HG03103 (cell line): ENCODE results near the gene RNASE2.
"Not testable (repeated sequence)": the region's sequence is repeated elsewhere in the genome, so short reads cannot be mapped to it uniquely, and the experiment has no call there.

Source experiments
- ATAC-seq: cut with Tn5 transposase; IDR thresholded peaks from one replicate; pipeline ENCODE4 v1.9.1; 2021; ENCODE audit warnings: low read depth; ENCODE audit not compliant: unreplicated experiment

RNASE2 gene

DNA sequence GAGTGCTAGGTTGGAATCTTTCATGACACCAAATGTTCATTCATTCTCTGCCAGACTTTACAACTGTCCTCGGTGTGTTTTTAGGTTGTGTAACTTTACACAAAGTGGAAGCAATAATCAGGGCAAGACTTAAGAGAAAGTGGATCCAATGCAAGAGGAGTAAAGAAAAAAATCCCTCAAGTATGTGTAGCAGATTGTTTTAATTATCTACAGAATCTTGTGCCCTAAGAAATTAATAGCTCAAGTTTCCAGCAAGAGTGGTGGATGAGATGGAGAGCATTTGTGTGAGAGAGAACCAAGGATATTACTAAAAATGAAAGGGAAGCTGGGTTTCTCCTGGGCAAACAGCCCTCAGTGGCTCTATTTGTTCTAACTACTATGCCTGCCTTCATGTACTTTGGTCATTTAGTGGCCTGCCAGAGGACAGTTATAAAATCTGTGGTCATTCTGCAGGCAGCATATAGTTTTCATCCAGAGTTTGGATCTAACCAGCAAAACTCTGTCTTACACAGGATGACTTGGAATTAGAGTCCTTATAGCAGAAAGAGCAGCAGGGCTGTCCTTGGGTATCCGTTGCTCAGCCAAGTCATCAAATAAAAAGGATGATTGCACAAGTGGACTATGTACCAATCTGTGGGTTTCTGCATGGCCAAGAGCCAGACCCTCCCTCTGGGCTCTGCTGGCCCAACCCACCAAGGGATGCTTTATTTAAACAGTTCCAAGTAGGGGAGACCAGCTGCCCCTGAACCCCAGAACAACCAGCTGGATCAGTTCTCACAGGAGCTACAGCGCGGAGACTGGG lies at the start of gene RNASE2:
TSS of gene RNASE2 (plus strand) at position 752 of the 802 bp plus-strand sequence. CDS start 285 bp downstream, outside the sequence.
- not testable (repeated sequence) for ATAC-seq

DNA sequence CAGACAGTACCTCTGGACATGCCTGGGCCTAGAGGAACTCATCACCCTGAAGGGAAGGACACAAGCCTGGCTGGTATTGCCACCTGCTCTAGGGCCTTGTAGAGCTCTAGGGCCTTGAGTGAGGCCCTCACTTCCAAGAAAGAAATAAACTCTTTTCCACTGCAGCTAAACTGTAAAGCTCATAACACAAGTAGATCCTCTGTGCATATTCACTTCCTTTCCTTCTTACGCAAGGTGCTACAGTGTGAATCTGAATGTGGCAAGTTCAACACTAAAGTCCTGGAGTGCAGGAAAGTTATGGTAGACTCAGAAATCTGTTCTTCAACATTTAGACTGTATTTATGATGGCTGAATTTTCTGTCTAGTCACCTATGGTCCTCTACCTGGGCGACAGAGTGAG lies 49.6 kb upstream of the RNASE2 start:
- no peak for ATAC-seq

DNA sequence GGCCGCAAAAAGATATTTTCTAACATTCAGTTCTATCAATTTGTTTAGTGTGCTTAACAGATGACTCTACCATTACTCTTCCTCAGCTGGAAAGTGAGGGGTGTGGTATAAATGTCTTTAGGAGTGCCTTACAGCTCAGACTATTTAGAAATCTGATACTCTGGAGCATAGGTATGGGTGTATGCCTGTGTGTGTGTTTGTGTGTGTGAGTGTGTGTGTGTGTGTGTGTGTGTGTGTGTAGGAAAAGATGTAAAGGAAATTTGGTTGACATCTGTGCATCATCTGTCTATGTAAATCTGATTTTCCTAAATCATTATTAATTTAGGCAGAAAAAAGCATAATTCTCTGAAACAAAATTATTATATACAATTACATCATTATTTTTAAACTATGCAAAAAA lies 48.1 kb upstream of the RNASE2 start:
- no peak for ATAC-seq

DNA sequence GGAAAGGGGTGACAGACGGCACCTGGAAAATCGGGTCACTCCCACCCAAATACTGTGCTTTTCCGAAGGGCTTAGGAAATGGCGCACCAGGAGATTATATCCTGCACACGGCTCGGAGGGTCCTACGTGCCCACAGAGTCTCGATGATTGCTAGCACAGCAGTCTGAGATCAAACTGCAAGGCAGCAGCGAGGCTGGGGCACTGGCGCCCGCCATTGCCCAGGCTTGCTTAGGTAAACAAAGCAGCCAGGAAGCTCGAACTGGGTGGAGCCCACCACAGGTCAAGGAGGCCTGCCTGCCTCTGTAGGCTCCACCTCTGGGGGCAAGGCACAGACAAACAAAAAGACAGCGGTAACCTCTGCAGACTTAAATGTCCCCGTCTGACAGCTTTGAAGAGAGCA lies 44.5 kb upstream of the RNASE2 start:
- ATAC-seq, result not testable (repeated sequence)

DNA sequence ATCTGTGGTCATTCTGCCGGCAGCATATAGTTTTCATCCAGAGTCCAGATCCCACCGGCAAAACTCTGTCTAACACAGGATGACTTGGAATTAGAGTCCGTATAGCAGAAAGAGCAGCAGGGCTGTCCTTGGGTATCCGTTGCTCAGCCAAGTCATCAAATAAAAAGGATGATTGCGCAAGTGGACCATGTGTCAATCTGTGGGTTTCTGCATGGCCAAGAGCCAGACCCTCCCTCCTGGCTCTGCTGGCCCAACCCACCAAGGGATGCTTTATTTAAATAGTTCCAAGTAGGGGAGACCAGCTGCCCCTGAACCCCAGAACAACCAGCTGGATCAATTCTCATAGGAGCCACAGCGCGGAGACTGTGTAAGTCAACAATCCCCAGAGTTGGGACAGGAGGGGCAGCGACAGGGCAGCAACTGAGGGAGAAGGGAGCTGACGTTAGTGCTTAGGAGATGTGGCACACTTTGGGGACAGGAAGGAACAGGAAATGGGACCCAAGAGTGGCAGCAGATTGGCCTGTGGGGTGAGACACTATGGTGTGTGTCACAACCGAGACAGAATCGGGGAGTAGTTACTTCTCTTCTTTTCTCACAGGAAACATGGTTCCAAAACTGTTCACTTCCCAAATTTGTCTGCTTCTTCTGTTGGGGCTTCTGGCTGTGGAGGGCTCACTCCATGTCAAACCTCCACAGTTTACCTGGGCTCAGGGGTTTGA lies 36.1 kb upstream of the RNASE2 start:
- ATAC-seq, result not testable (repeated sequence)

GRCh38 chr14:20923766-20924297 lies 31.5 kb upstream of the RNASE2 start:
- ATAC-seq, result not testable (repeated sequence)

- ATAC-seq, result no peak
Measured at GRCh38 chr14:20934148-20934762, 21.0 kb upstream of the RNASE2 start.

DNA sequence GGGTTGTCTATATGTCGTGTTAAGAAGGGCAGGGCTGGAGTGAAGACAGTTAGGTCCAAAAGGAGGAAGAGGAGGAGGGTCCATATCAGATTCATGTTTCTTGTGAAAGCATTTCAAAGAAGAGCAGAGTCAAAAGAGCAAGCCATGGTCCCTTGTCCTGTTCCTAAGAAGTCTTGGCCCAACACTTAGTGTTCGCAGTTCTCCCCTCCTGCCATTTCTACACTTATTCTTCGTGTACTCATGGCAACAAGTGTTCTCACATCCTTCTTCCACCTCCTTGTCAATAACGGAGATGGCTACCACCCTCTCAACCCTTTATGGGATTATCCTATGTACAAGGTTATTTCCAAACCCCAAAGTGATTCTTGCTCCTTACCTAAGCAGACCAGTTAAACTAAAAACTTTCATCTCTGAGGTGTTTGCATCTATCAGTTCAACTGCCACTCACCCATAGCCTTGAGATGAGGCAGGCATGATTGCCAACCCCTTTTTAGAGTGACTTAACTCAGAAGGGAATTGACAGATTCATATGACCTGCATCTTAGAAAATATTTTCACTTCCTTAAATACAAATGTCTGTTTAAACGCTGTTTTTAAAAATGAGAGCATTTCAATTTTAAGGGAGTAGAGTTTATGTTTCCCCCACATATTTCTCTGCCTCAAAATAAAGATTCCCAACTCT lies 19.8 kb upstream of the RNASE2 start:
- no peak for ATAC-seq

- ATAC-seq, result not testable (repeated sequence)
Measured at GRCh38 chr14:20945146-20945545, 10.1 kb upstream of the RNASE2 start.

GRCh38 chr14:20946707-20947106 lies 8.6 kb upstream of the RNASE2 start:
- not testable (repeated sequence) for ATAC-seq

DNA sequence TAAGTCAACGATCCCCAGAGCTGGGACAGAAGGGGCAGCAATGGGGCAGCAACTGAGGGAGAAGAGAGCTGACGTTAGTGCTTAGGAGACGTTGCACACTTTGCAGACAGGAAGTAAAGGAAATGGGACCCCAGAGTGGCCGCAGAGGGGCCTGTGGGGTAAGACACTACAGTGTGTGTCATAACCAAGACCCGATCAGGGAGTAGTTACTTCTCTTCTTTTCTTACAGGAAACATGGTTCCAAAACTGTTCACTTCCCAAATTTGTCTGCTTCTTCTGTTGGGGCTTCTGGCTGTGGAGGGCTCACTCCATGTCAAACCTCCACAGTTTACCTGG lies 219 bp downstream of the RNASE2 start:
- ATAC-seq, result not testable (repeated sequence)

GRCh38 chr14:20956376-20956976 lies 1.2 kb downstream of the RNASE2 start:
- no peak for ATAC-seq

DNA sequence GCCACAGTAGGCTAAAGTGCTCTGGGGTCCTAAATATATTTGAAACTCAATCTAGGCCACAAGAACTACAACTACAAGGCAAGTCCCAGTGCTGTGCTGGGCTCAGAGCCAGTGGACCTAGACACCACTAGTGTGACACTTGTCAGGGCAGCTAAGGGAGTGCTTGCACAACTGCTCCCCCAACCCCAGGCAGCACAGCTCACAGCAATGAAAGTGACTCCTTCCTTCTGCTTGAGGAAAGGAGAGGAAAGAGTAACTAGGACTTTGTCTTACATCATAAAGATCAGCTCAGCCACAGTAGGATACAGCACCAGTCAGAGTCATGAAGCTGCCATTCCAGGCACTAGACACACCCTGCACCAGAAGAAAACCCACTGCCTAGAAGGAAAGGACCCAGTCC lies 3.7 kb downstream of the RNASE2 start:
- ATAC-seq, result not testable (repeated sequence)

DNA sequence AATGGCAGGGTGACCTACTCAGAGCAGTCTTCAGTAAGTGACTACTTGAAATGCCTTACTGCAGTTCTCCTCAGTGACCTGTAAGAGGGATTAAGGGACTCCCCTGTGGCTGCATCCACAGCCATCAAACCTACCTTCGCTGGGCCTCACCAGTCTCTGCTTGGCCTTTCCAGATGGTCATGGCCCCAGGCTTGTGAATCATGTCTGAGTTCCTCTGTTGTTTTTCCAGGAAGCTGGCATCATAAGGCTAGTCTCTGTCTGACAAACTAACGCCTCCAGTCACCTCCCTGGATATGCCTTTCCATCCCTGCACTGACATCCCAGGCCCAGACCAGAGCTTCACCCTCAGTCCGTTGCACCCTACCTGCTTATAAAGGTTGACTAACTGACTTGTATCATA lies 14.0 kb downstream of the RNASE2 start:
- no peak for ATAC-seq

DNA sequence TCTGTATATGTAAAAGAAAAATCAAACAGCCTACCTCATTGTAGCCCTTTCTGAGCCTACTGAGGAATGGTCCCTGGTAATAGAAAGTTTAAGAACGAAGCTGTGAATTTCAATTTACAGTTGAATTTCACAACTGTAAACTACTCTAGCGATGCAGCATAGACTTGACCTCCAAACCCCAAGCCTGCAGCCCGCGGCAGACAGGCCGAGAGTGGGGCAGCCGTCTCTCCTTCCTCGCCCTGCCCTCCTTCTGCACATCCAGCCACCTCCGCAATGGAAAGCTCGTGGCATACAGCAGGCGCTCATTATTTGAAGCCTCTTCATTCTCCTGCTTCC lies 15.3 kb downstream of the RNASE2 start:
- no peak for ATAC-seq

DNA sequence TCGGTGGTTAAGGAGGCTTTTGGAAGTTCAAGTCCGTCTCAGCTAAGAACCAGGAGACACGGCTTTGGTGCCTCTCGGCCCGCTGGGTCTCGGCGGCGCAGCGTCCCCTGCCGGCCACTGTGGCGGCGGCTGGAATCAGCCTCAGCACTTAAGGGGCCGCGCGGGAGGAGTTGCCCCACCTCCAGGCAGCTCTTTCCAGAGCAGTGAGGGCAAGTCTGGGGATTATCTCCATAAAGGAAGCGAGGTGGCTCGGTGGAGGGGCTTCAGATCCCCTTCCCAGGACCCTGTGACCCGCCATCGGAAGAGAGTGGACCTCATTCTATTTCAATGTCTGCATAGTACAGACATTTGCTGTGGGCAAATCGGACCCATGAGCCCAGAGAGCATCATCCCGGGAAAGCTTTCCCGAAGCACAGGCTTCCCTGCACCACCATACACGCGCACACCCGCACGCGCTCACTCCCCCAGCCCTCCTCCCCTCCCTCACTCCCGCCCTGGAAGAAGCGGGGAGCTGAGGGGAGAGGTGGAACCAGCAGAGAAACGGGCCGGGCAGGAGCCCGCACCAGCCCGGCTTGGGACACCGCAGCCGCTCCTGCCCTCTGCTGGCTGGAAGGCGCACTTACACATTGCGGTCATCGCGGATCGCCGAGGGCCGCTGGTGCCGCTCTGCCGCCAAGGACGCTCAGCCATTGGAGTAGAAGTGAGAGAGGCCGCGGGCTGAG lies 15.9 kb downstream of the RNASE2 start:
- ATAC-seq, result peak; percentile 88

GRCh38 chr14:20971705-20972021 lies 16.4 kb downstream of the RNASE2 start:
- no peak for ATAC-seq

DNA sequence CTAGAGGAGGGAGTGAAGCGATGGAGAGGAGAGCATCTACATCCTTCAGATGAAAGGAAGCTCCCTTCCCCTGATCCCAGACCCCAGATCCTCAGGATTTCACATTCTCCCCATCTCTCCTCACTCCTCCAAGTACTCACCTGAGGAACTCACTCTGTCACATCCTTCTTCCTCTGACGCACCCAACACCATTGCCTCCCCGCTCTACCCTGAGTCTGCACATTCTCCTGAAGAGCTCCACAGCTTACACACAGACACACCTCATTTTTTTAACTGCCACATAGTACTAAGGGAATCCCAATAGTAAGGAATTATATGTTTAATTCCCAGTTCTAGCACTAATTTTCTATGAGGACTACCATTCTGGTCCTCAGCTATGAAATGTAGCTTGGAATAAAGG lies 18.2 kb downstream of the RNASE2 start:
- ATAC-seq, result no peak

GRCh38 chr14:20976291-20976690 lies 21.0 kb downstream of the RNASE2 start:
- no peak for ATAC-seq

DNA sequence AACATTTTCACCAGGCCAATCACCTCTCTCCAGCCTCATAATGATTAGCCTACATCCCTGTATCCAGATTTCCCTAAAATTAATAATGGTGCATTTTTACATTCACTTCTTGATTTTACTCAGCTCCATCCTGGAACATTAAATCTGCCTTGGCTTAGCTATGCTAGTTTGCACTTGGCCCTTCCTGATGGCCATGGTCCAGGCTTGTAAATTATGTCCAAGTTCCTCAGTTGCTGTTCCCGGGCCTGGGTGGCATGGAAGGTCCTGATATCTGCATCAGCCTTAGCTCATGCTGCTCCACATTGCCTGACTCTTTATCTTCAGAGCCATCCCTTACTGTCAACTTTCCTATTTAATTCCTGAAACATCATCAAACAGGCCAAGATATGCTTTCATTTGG lies 23.4 kb downstream of the RNASE2 start:
- no peak for ATAC-seq
